Osteoblast (primary cell): ENCODE measurements around the gene MB21D2. TPM values are rescaled to one million over a fixed set of nuclear protein-coding genes. Genes with fewer than 3 reads are reported as not detected.
A peak's percentile ranks its signal among the peaks of the same experiment; 100 is the strongest.

Experiments used
- DNase-seq: peaks from one replicate; pipeline ENCODE4 v3.0.0; 2011; ENCODE audit warnings: low spot score, mixed read lengths; ENCODE audit not compliant: insufficient read length; ENCODE audit errors: missing footprints
- H2AFZ ChIP-seq: 2 replicates; pipeline ENCODE4 v1.6.0; 2011; ENCODE audit warnings: mild to moderate bottlenecking, low read length
- H3K27ac ChIP-seq: 2 replicates; pipeline ENCODE4 v1.5.1; 2011; ENCODE audit warnings: mild to moderate bottlenecking, low read depth, low read length, moderate library complexity
- H3K27me3 ChIP-seq: 2 replicates; pipeline ENCODE4 v1.6.0; 2012; ENCODE audit warnings: mild to moderate bottlenecking, control low read depth, inconsistent platforms, low read length, moderate library complexity; ENCODE audit not compliant: insufficient read depth
- H3K36me3 ChIP-seq: 2 replicates; pipeline ENCODE4 v1.5.1; 2011; ENCODE audit warnings: mild to moderate bottlenecking, low read length, control low read depth, moderate library complexity; ENCODE audit not compliant: insufficient read depth
- H3K4me1 ChIP-seq: 2 replicates; pipeline ENCODE4 v1.5.1; 2011; ENCODE audit warnings: mild to moderate bottlenecking, low read length, control low read depth, moderate library complexity; ENCODE audit not compliant: insufficient read depth
- H3K4me2 ChIP-seq: 2 replicates; pipeline ENCODE4 v1.6.0; 2011; ENCODE audit warnings: mild to moderate bottlenecking, low read length; ENCODE audit not compliant: insufficient read depth
- H3K4me3 ChIP-seq: fragments of 200-600 bp; sonication (generic); 3 replicates; pipeline ENCODE4 v1.5.1; 2012; ENCODE audit warnings: mild to moderate bottlenecking, low read length, inconsistent platforms; ENCODE audit not compliant: insufficient read depth
- H3K79me2 ChIP-seq: 2 replicates; pipeline ENCODE4 v1.6.0; 2012; ENCODE audit warnings: mild to moderate bottlenecking, low read length, control low read depth, inconsistent platforms; ENCODE audit not compliant: insufficient read depth
- H3K9me3 ChIP-seq: 2 replicates; pipeline ENCODE4 v1.5.1; 2011; ENCODE audit warnings: low read depth, low read length, control low read depth
- H4K20me1 ChIP-seq: 2 replicates; pipeline ENCODE4 v1.6.0; 2012; ENCODE audit warnings: mild to moderate bottlenecking, low read length, control low read depth; ENCODE audit not compliant: insufficient read depth
- CTCF ChIP-seq: IDR thresholded peaks from 2 replicates; pipeline ENCODE4 v1.5.1; 2011; ENCODE audit warnings: mild to moderate bottlenecking, low read depth, low read length, moderate library complexity; ENCODE audit errors: extremely low read depth
- total RNA-seq: library from RNA; depleted of rRNA; stranded (reverse); fragments of >200 nt; gene quantifications from 2 replicates; pipeline ENCODE4 v1.2.3, GENCODE V29; 2012

The MB21D2 gene
- total RNA-seq, 1 donor: 6.5 TPM

DNA sequence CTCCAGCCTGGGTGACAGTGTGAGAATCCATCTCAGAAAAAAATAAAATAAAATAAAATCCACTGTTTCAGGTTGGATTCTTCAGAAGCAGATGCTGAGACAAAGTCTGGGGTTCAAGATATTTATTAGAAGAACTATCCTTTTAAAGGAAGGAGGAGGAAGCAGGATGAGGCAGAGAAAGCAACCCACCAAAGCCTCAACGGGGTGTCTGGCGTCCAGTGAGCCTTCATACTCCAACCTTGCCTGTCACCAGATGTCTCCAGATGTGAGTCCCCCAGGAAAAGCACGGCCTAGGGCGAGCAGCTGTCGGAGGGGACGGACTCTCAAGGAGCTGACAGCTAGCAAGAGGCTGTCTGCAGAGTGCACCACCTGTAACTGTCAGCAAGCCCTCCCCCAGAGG, 37.3 kb downstream of the MB21D2 start:
- no peaks in the 10 kb centered on the region for H4K20me1 ChIP-seq
- no peak for DNase-seq
- peaks cover 5% of the 10 kb centered on the region for H3K79me2 ChIP-seq
- no peak overlapping the region for H3K4me2 ChIP-seq
- no peak overlapping the region for H3K27ac ChIP-seq
- H3K4me3 ChIP-seq: no peak overlapping the region
- no peak for TF ChIP-seq CTCF
- H2AFZ ChIP-seq: no peak overlapping the region
- no peaks in the 10 kb centered on the region for H3K27me3 ChIP-seq
- no peaks in the 10 kb centered on the region for H3K9me3 ChIP-seq
- peaks cover 34% of the 10 kb centered on the region for H3K4me1 ChIP-seq
- no peaks in the 10 kb centered on the region for H3K36me3 ChIP-seq

- no peaks in the 10 kb centered on the region for H3K36me3 ChIP-seq
- peak overlapping the region; percentile 55 for H3K4me2 ChIP-seq
- peaks cover 25% of the 10 kb centered on the region for H3K4me1 ChIP-seq
- H3K27ac ChIP-seq: no peak overlapping the region
- no peaks in the 10 kb centered on the region for H4K20me1 ChIP-seq
- DNase-seq: peak; percentile 96
- peak overlapping the region; percentile 20 for H2AFZ ChIP-seq
- H3K79me2 ChIP-seq: peaks cover 8% of the 10 kb centered on the region
- no peaks in the 10 kb centered on the region for H3K9me3 ChIP-seq
- no peak overlapping the region for H3K4me3 ChIP-seq
- TF ChIP-seq CTCF: no peak
- no peaks in the 10 kb centered on the region for H3K27me3 ChIP-seq
Observed at GRCh38 chr3:192879346-192880031, 38.2 kb downstream of the MB21D2 start.

- TF ChIP-seq CTCF: no peak
- no peaks in the 10 kb centered on the region for H3K27me3 ChIP-seq
- no peak for DNase-seq
- H3K4me3 ChIP-seq: peak overlapping the region; percentile 8
- peak overlapping the region; percentile 66 for H2AFZ ChIP-seq
- no peaks in the 10 kb centered on the region for H4K20me1 ChIP-seq
- H3K4me1 ChIP-seq: peaks cover 13% of the 10 kb centered on the region
- peaks cover 7% of the 10 kb centered on the region for H3K79me2 ChIP-seq
- peak overlapping the region; percentile 48 for H3K4me2 ChIP-seq
- H3K9me3 ChIP-seq: no peaks in the 10 kb centered on the region
- peak overlapping the region; percentile 60 for H3K27ac ChIP-seq
- H3K36me3 ChIP-seq: no peaks in the 10 kb centered on the region
Observed at GRCh38 chr3:192875971-192876565, 41.6 kb downstream of the MB21D2 start.

- H3K79me2 ChIP-seq: peaks cover 21% of the 10 kb centered on the region
- H3K36me3 ChIP-seq: no peaks in the 10 kb centered on the region
- peaks cover 16% of the 10 kb centered on the region for H3K4me1 ChIP-seq
- no peaks in the 10 kb centered on the region for H4K20me1 ChIP-seq
- TF ChIP-seq CTCF: no peak
- H3K4me2 ChIP-seq: no peak overlapping the region
- no peaks in the 10 kb centered on the region for H3K27me3 ChIP-seq
- no peak overlapping the region for H3K27ac ChIP-seq
- no peak for DNase-seq
- H3K4me3 ChIP-seq: no peak overlapping the region
- H2AFZ ChIP-seq: no peak overlapping the region
- no peaks in the 10 kb centered on the region for H3K9me3 ChIP-seq
Observed at GRCh38 chr3:192870822-192871221, 46.8 kb downstream of the MB21D2 start.
